ENCODE data around the gene CHMP1A.

DNA sequence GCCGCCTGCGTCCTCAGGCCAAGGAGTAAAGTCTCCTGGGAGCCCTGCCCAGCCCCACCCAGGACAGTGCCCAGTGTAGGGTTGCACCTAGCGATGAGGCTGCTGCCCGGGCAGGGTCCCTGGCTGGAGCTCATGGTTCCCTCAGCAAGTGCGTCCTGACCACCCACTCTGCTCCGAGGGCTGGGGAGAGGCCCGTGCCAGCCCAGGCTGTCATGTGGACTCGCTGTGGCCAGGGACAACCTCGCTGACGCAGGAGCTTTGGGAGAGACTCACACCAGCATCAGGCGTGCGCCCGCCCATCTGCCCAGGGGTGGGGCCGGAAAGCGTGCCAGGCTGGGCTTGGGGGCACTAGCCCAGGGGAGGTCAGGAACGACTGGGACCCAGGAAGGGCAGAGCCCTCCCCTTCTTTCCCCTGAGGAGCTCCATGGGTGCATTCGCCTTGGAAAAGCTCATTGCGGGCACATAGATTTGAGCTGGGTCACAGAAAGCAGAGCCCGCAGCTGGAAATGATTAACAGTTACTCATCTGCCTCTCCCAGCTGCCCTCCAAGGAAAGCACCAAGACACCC, 24.4 kb downstream of the CHMP1A start:
- TF ChIP-seq, protein P1, sequence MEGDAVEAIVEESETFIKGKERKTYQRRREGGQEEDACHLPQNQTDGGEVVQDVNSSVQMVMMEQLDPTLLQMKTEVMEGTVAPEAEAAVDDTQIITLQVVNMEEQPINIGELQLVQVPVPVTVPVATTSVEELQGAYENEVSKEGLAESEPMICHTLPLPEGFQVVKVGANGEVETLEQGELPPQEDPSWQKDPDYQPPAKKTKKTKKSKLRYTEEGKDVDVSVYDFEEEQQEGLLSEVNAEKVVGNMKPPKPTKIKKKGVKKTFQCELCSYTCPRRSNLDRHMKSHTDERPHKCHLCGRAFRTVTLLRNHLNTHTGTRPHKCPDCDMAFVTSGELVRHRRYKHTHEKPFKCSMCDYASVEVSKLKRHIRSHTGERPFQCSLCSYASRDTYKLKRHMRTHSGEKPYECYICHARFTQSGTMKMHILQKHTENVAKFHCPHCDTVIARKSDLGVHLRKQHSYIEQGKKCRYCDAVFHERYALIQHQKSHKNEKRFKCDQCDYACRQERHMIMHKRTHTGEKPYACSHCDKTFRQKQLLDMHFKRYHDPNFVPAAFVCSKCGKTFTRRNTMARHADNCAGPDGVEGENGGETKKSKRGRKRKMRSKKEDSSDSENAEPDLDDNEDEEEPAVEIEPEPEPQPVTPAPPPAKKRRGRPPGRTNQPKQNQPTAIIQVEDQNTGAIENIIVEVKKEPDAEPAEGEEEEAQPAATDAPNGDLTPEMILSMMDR (IDR thresholded peaks at IDR 0.05): no peak
- TF ChIP-seq POLR2A (IDR thresholded peaks at IDR 0.05): no peak

Data from body of pancreas (tissue), 4 donors.